WTC11 (cell line): ENCODE results near the gene PSMC3. TPM values are rescaled to one million over a fixed set of nuclear protein-coding genes. Genes with fewer than 3 reads are reported as not detected.

Source experiments
- ATAC-seq: fragments of 200-7000 bp; cut with Tn5 transposase; 2 replicates; pipeline ENCODE4 v1.10.0; 2021; ENCODE audit warnings: mild to moderate bottlenecking, moderate library complexity
- CTCF ChIA-PET: fragments of 300-600 bp; sonication (Branson Sonifier 250); formaldehyde crosslinking; loops from one replicate; lab custom pipeline; 2021; ENCODE audit warnings: antibody characterized with exemption; lab: Charles Lee
- POLR2A ChIA-PET: fragments of 350-600 bp; sonication (Branson Sonifier 250); formaldehyde crosslinking; loops from one replicate; lab custom pipeline; 2021; ENCODE audit warnings: antibody characterized with exemption; lab: Charles Lee
- DNase-seq: peaks from one replicate; pipeline ENCODE4 v3.0.0; 2021; ENCODE audit warnings: low spot score
- H3K27ac Mint-ChIP-seq: 2 replicates; pipeline ENCODE4 v1.8.0; 2021; ENCODE audit warnings: mixed read lengths
- H3K27me3 Mint-ChIP-seq: 2 replicates; pipeline ENCODE4 v1.8.0; 2021; ENCODE audit warnings: low read depth, mild to moderate bottlenecking, moderate library complexity, mixed read lengths
- H3K36me3 Mint-ChIP-seq: 2 replicates; pipeline ENCODE4 v1.8.0; 2021; ENCODE audit warnings: mixed read lengths
- H3K4me1 Mint-ChIP-seq: 2 replicates; pipeline ENCODE4 v1.8.0; 2022; ENCODE audit warnings: mixed read lengths
- H3K4me3 Mint-ChIP-seq: 2 replicates; pipeline ENCODE4 v1.8.0; 2021; ENCODE audit warnings: mild to moderate bottlenecking, moderate library complexity, mixed read lengths
- H3K9me3 Mint-ChIP-seq: 2 replicates; pipeline ENCODE4 v1.8.0; 2021; ENCODE audit warnings: mixed read lengths
- AFF4 ChIP-seq: sonication (generic); formaldehyde crosslinking; IDR thresholded peaks from 2 replicates; pipeline ENCODE4 v1.8.1; 2023; ENCODE audit warnings: mild to moderate bottlenecking, missing genetic modification reagents, borderline replicate concordance
- ATF2 ChIP-seq: sonication (generic); formaldehyde crosslinking; IDR thresholded peaks from 2 replicates; pipeline ENCODE4 v1.8.1; 2022; ENCODE audit warnings: low read depth, missing genetic modification reagents, borderline replicate concordance
- CREB1 ChIP-seq: sonication (generic); formaldehyde crosslinking; IDR thresholded peaks from 2 replicates; pipeline ENCODE4 v1.8.0; 2023; ENCODE audit warnings: mild to moderate bottlenecking, missing genetic modification reagents
- ELF4 ChIP-seq: sonication (generic); formaldehyde crosslinking; IDR thresholded peaks from 2 replicates; pipeline ENCODE4 v1.8.1; 2022; ENCODE audit warnings: low read depth, mild to moderate bottlenecking, moderate library complexity, missing genetic modification reagents
- FOXJ3 ChIP-seq: sonication (generic); formaldehyde crosslinking; IDR thresholded peaks from 2 replicates; pipeline ENCODE4 v1.9.0; 2021; ENCODE audit warnings: missing genetic modification reagents, mild to moderate bottlenecking, borderline replicate concordance
- JUN ChIP-seq: sonication (generic); formaldehyde crosslinking; IDR thresholded peaks from 2 replicates; pipeline ENCODE4 v1.8.0; 2023; ENCODE audit warnings: mild to moderate bottlenecking, missing genetic modification reagents
- NFATC4 ChIP-seq: fragments of 250-450 bp; sonication (Bioruptor Pico); IDR thresholded peaks from 2 replicates; pipeline ENCODE4 v1.9.0; 2021; ENCODE audit warnings: mild to moderate bottlenecking
- NFE2L1 ChIP-seq: sonication (generic); formaldehyde crosslinking; IDR thresholded peaks from 2 replicates; pipeline ENCODE4 v1.8.1; 2023; ENCODE audit warnings: missing genetic modification reagents
- NR3C1 ChIP-seq: sonication (generic); formaldehyde crosslinking; conservative IDR thresholded peaks from 2 replicates; pipeline ENCODE4 v1.8.1; 2023; ENCODE audit warnings: low read depth, mild to moderate bottlenecking, missing genetic modification reagents
- TP53 ChIP-seq: sonication (generic); formaldehyde crosslinking; IDR thresholded peaks from 2 replicates; pipeline ENCODE4 v1.8.1; 2023; ENCODE audit warnings: mild to moderate bottlenecking, missing genetic modification reagents
- USF1 ChIP-seq: sonication (generic); formaldehyde crosslinking; IDR thresholded peaks from 2 replicates; pipeline ENCODE4 v1.8.0; 2022; ENCODE audit warnings: mild to moderate bottlenecking, missing genetic modification reagents
- ZMAT4 ChIP-seq: fragments of 250-450 bp; sonication (Bioruptor Pico); IDR thresholded peaks from 2 replicates; pipeline ENCODE4 v1.9.0; 2021; ENCODE audit warnings: mild to moderate bottlenecking
- ZNF232 ChIP-seq: sonication (generic); formaldehyde crosslinking; IDR thresholded peaks from 2 replicates; pipeline ENCODE4 v1.8.0; 2022; ENCODE audit warnings: mild to moderate bottlenecking, missing genetic modification reagents
- ZNF671 ChIP-seq: fragments of 250-450 bp; sonication (Bioruptor Pico); IDR thresholded peaks from 2 replicates; pipeline ENCODE4 v1.8.0; 2021; ENCODE audit warnings: mild to moderate bottlenecking
- total RNA-seq: library from RNA; stranded (reverse); gene quantifications from 3 replicates; pipeline ENCODE4 v1.2.3, GENCODE V29; 2021
- TF ChIP-seq, protein P1 (sequence below): sonication (generic); formaldehyde crosslinking; IDR thresholded peaks from 2 replicates; pipeline ENCODE4 v1.8.0; 2022; ENCODE audit warnings: mild to moderate bottlenecking, missing genetic modification reagents
- TF ChIP-seq, protein P2 (sequence below): fragments of 250-450 bp; sonication (Bioruptor Pico); IDR thresholded peaks from 2 replicates; pipeline ENCODE4 v1.9.0; 2021; ENCODE audit warnings: mild to moderate bottlenecking, borderline replicate concordance
- TF ChIP-seq, protein P3 (sequence below): sonication (generic); formaldehyde crosslinking; IDR thresholded peaks from 2 replicates; pipeline ENCODE4 v1.8.0; 2022; ENCODE audit warnings: missing genetic modification reagents

PSMC3 gene
- total RNA-seq, 1 experiment from 2014 or later, result 162 TPM

DNA sequence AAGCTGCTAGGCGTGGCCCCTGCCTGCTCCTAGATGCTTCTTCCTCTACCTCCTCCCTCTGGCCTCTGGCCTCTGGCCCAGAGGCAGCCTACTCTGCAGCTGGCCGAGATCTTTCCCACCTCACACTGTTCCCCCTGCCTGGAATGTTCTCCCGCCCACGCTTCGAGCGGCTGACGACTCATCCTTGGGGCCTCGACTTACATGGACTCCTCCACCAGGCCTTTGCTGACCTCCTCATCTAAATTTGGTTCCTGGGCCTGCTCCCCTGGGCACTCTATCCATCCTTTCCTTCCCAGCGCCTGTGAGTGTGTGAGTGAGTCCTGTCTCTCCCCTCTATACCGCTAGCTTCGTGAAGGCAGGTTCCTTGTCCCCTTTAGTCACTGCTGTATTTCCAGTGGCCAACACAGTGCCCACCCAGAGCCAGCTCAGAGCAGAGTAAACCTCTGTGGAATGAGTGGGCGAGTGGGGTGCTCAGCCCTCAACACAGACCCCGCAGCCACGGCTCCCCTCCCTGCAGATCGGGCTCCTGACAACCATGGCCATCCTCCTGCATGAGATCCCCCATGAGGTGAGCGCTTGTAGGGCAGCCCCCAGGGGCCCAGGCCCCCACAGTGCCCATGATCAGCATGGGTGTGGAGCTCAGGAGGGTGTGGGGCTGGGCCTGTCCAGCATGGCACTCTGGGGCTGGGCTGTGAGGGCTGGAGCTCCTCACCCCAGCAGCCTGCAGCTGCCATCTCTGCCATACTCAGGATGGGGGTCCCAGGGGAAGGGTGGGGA is 12.1 kb downstream of the PSMC3 start (continued):
- TF ChIP-seq AFF4 (no peak), NR3C1 (CRISPR knock-in tag) (no peak), FOXJ3 (CRISPR knock-in tag) (no peak), ZNF232 (CRISPR knock-in tag) (no peak), ELF4 (CRISPR knock-in tag) (no peak), ATF2 (no peak), NFE2L1 (CRISPR knock-in tag) (no peak), NFATC4 (CRISPR knock-in tag) (no peak), TP53 (no peak), USF1 (CRISPR knock-in tag) (no peak), CREB1 (CRISPR knock-in tag) (no peak), ZNF671 (CRISPR knock-in tag) (no peak), JUN (CRISPR knock-in tag) (no peak)
- TF ChIP-seq, protein P1, sequence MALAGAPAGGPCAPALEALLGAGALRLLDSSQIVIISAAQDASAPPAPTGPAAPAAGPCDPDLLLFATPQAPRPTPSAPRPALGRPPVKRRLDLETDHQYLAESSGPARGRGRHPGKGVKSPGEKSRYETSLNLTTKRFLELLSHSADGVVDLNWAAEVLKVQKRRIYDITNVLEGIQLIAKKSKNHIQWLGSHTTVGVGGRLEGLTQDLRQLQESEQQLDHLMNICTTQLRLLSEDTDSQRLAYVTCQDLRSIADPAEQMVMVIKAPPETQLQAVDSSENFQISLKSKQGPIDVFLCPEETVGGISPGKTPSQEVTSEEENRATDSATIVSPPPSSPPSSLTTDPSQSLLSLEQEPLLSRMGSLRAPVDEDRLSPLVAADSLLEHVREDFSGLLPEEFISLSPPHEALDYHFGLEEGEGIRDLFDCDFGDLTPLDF (CRISPR knock-in tag), result no peak
- TF ChIP-seq, protein P2, sequence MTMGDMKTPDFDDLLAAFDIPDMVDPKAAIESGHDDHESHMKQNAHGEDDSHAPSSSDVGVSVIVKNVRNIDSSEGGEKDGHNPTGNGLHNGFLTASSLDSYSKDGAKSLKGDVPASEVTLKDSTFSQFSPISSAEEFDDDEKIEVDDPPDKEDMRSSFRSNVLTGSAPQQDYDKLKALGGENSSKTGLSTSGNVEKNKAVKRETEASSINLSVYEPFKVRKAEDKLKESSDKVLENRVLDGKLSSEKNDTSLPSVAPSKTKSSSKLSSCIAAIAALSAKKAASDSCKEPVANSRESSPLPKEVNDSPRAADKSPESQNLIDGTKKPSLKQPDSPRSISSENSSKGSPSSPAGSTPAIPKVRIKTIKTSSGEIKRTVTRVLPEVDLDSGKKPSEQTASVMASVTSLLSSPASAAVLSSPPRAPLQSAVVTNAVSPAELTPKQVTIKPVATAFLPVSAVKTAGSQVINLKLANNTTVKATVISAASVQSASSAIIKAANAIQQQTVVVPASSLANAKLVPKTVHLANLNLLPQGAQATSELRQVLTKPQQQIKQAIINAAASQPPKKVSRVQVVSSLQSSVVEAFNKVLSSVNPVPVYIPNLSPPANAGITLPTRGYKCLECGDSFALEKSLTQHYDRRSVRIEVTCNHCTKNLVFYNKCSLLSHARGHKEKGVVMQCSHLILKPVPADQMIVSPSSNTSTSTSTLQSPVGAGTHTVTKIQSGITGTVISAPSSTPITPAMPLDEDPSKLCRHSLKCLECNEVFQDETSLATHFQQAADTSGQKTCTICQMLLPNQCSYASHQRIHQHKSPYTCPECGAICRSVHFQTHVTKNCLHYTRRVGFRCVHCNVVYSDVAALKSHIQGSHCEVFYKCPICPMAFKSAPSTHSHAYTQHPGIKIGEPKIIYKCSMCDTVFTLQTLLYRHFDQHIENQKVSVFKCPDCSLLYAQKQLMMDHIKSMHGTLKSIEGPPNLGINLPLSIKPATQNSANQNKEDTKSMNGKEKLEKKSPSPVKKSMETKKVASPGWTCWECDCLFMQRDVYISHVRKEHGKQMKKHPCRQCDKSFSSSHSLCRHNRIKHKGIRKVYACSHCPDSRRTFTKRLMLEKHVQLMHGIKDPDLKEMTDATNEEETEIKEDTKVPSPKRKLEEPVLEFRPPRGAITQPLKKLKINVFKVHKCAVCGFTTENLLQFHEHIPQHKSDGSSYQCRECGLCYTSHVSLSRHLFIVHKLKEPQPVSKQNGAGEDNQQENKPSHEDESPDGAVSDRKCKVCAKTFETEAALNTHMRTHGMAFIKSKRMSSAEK (CRISPR knock-in tag), result no peak
- TF ChIP-seq, all 79 proteins: peak for 0

GRCh38 chr11:47413351-47413750 is 12.9 kb downstream of the PSMC3 start:
- Mint-ChIP-seq H3K9me3 (no peaks in the 10 kb centered on the region), H3K4me3 (no peak overlapping the region), H3K4me1 (peaks cover 4% of the 10 kb centered on the region), H3K36me3 (peaks cover 15% of the 10 kb centered on the region; the same call in 1 of the 2 replicates), H3K27ac (no peak overlapping the region), H3K27me3 (no peaks in the 10 kb centered on the region)
- ATAC-seq (no peak), DNase-seq (no peak)
- POLR2A ChIA-PET, result no interaction called here
- CTCF ChIA-PET, result interaction anchor here (1.5 to 2.2 kb wide), 3 partner anchors 11 to 154 kb away, joined by 6 to 16 read pairs (median 7); no protein-coding TSS in a partner anchor
- TF ChIP-seq, protein P3, sequence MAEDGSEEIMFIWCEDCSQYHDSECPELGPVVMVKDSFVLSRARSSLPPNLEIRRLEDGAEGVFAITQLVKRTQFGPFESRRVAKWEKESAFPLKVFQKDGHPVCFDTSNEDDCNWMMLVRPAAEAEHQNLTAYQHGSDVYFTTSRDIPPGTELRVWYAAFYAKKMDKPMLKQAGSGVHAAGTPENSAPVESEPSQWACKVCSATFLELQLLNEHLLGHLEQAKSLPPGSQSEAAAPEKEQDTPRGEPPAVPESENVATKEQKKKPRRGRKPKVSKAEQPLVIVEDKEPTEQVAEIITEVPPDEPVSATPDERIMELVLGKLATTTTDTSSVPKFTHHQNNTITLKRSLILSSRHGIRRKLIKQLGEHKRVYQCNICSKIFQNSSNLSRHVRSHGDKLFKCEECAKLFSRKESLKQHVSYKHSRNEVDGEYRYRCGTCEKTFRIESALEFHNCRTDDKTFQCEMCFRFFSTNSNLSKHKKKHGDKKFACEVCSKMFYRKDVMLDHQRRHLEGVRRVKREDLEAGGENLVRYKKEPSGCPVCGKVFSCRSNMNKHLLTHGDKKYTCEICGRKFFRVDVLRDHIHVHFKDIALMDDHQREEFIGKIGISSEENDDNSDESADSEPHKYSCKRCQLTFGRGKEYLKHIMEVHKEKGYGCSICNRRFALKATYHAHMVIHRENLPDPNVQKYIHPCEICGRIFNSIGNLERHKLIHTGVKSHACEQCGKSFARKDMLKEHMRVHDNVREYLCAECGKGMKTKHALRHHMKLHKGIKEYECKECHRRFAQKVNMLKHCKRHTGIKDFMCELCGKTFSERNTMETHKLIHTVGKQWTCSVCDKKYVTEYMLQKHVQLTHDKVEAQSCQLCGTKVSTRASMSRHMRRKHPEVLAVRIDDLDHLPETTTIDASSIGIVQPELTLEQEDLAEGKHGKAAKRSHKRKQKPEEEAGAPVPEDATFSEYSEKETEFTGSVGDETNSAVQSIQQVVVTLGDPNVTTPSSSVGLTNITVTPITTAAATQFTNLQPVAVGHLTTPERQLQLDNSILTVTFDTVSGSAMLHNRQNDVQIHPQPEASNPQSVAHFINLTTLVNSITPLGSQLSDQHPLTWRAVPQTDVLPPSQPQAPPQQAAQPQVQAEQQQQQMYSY, result no peak
- no peak for TF ChIP-seq ZMAT4 (CRISPR knock-in tag)
